Small intestine (tissue), 16 donors: ENCODE measurements around the gene BDKRB2. TPM values are rescaled to one million over a fixed set of nuclear protein-coding genes. Genes with fewer than 3 reads are reported as not detected.
A peak's percentile ranks its signal among the peaks of the same experiment; 100 is the strongest.

ENCODE experiments used
- DNase-seq, 2 donors: peaks; one replicate each; pipeline versions ENCODE4 v3.0.0 to v3.0.0-alpha.2; 2013
- FAIRE-seq: peaks from 2 replicates; lab custom pipeline; 2012; peaks lifted over from hg19 to GRCh38; lab: Jason Lieb, UNC
- H3K27ac ChIP-seq, 3 donors: one replicate each; pipeline ENCODE4 v1.5.1; 2013; ENCODE audit warnings: low read length in 2 of 3, mild to moderate bottlenecking in 2 of 3, control low read depth in 1 of 3, inconsistent platforms in 1 of 3, low read depth in 1 of 3, moderate library complexity in 1 of 3
- H3K27me3 ChIP-seq, 3 donors: one replicate each; pipeline ENCODE4 v1.6.1; 2013; ENCODE audit warnings: low read length in 3 of 3, inconsistent platforms in 1 of 3; ENCODE audit not compliant: control insufficient read depth in 3 of 3, insufficient read depth in 3 of 3
- H3K36me3 ChIP-seq, 3 donors: one replicate each; pipeline ENCODE4 v1.6.1; 2013; ENCODE audit warnings: low read length in 3 of 3, inconsistent platforms in 1 of 3, low read depth in 1 of 3, mild to moderate bottlenecking in 1 of 3, moderate library complexity in 1 of 3; ENCODE audit not compliant: control insufficient read depth in 3 of 3, insufficient read depth in 2 of 3
- H3K4me1 ChIP-seq, 3 donors: one replicate each; pipeline ENCODE4 v1.6.1; 2013; ENCODE audit warnings: low read length in 2 of 3, inconsistent platforms in 1 of 3, low read depth in 1 of 3, mild to moderate bottlenecking in 1 of 3, moderate library complexity in 1 of 3; ENCODE audit not compliant: control insufficient read depth in 3 of 3, insufficient read depth in 2 of 3
- H3K4me3 ChIP-seq, 3 donors: one replicate each; pipeline ENCODE4 v1.5.1; 2013; ENCODE audit warnings: low read length in 3 of 3, control low read depth in 1 of 3, inconsistent platforms in 1 of 3, low read depth in 1 of 3, mild to moderate bottlenecking in 1 of 3, moderate library complexity in 1 of 3
- H3K9me3 ChIP-seq, 2 donors: one replicate each; pipeline ENCODE4 v1.6.1; 2013; ENCODE audit warnings: low read depth in 1 of 2, low read length in 1 of 2; ENCODE audit not compliant: control insufficient read depth in 2 of 2, insufficient read depth in 1 of 2
- WGBS, 3 donors: extraction: QIAGEN DNeasy Blood & Tissue Kit; methylation state at CpG; one replicate each; pipeline ENCODE4 v1.1.7; 2013; 5-methylcytosine and 5-hydroxymethylcytosine counted together
- long read RNA-seq, 10 donors: transcript quantifications; one replicate each; lab custom pipeline, GENCODE V29; 2026
- polyA plus RNA-seq, 4 donors: library from polyadenylated mRNA; stranded (reverse) in 3 of 4; unstranded in 1 of 4; fragments of 200-250 nt in 3 of 4; fragments of 120-200 nt in 1 of 4; gene quantifications; one replicate each; pipeline versions ENCODE4 v1.2.1 to v1.2.3, GENCODE V29; 2013
- donor health status: healthy with polysubstance abuse.
- donor health status: control.
- donor health status: control.
- donor health status: Bipolar disorder and iron deficiency.
- donor health status: healthy.

The BDKRB2 gene
- polyA plus RNA-seq = 1 to 10 TPM; 1.3 to 8.2 (median 5.9) TPM
- long read RNA-seq, donor 1 = 0 reads
- long read RNA-seq, donor 2 = 0 reads
- long read RNA-seq, donor 3 = 0 reads
- long read RNA-seq, donor 4 = 0 reads
- long read RNA-seq, donor 5 = 0 reads
- long read RNA-seq, donor 6, full-length matches to known transcripts = 2 of 2 reads
- long read RNA-seq, donor 6, partial matches to known transcripts = 0 of 2 reads
- long read RNA-seq, donor 6, other reads (novel, unspliced or antisense) = 0 of 2 reads
- long read RNA-seq, donor 7 = 0 reads
- long read RNA-seq, donor 8 = 0 reads
- long read RNA-seq, donor 9 = 0 reads
- long read RNA-seq, donor 10, full-length matches to known transcripts = 2 of 2 reads
- long read RNA-seq, donor 10, partial matches to known transcripts = 0 of 2 reads
- long read RNA-seq, donor 10, other reads (novel, unspliced or antisense) = 0 of 2 reads

- peak within 1 kb of the TSS; percentile 52 to 57 (median 55) for H3K4me3 ChIP-seq
- peak; percentile 89 to 94 for DNase-seq
- no peak for FAIRE-seq
- peaks cover 0 to 6% (median 0%) of the 10 kb centered on the region in 3 donors for H3K36me3 ChIP-seq
- peak within 1 kb of the TSS; percentile 73 to 85 (median 74) for H3K27ac ChIP-seq
- peaks cover 3 to 56% (median 4%) of the 10 kb centered on the region in 3 donors for H3K4me1 ChIP-seq
- WGBS, 3 donors = 3 to 9% (median 4%) methylated on average over 38 to 41 of the region's 41 CpGs
- no peaks in the 10 kb centered on the region for H3K27me3 ChIP-seq
- H3K9me3 ChIP-seq = no peaks in the 10 kb centered on the region
Measured at GRCh38 chr14:96204151-96205058, at the start of gene BDKRB2. Gene BDKRB2, plus strand, starts transcription at chr14:96204839. Its CDS starts 32,269 bp downstream, at chr14:96237108.

DNA sequence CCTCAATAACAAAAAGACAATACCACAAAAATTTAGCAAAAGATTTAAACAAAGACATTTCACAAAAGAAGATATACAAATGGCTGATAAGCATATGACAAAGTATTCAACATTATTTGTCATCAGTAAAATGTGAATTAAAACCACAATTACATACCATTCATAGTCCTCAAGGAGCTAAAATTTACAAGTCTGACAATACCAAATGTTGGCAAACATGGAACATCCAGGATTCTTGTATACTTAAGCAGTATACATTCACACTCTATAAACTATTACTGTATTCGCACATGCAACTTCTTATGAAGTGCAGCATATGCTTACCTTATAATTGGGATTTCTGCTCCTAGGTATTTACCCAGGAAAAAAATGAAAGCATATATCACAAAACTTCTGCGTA lies 49.7 kb upstream of the BDKRB2 start:
- Histone ChIP-seq H3K36me3 (no peaks in the 10 kb centered on the region), H3K27ac (no peak overlapping the region), H3K4me3 (no peak overlapping the region), H3K9me3 (no peaks in the 10 kb centered on the region), H3K27me3 (no peaks in the 10 kb centered on the region), H3K4me1 (peaks cover 0 to 3% (median 2%) of the 10 kb centered on the region in 3 donors)
- 96 to 100% (median 99%) methylated on average over 2 of the region's 2 CpGs for WGBS, 3 donors
- no peak for DNase-seq
- FAIRE-seq = no peak

DNA sequence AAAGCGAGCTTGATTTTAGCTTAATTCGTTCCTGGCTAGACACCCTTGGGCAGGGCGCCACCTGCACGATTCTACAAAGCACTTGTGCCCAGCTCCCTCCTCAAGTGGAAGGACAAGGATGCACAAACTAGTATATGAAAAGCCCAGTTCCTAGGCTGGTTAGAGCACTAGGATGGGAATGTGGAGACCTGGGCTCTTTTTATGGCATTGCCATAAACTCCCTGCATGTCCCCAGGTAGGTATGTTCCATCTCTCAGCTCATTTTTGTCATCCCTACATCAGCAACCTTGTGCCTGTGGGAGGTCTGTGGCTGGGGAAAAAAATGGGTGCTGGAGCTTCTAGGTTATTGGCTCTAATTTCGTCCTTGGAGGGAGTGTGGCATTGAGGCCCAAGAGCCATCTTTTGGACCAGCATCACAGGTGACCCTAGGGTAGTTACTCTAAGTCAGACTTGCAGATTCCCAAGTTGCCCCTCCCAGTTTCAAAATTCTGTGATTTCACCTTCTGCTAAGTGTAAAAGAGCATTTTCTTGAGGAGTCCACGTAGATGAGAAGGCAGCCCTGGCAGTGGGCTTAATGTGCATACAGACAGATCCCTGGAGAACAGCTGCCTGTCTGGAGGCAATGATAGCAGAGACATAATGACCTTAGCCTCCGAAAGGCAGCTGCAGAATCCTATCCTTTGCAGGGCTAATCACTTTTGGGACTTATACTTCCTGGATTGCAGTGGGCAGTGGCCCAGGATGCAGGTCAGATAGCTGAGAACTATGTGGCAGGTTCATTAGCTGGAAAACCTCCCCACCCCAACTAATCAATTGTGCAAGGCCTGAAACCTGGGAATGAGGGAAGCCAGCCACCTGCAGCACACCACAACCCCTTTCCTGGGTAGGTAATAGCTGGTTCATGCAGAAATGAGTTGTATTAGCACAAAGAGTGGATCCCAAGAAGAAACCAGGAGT lies 47.6 kb upstream of the BDKRB2 start:
- Histone ChIP-seq H3K4me3 (no peak overlapping the region), H3K27me3 (no peaks in the 10 kb centered on the region), H3K27ac (no peak overlapping the region), H3K9me3 (no peaks in the 10 kb centered on the region), H3K36me3 (no peaks in the 10 kb centered on the region), H3K4me1 (peaks cover 2 to 18% (median 2%) of the 10 kb centered on the region in 3 donors)
- FAIRE-seq (no peak), DNase-seq (peak in 1 of 2 donors; percentile 34)
- 55 to 70% (median 68%) methylated on average over 7 of the region's 7 CpGs for whole genome bisulfite sequencing, 3 donors

GRCh38 chr14:96158735-96159134 lies 45.9 kb upstream of the BDKRB2 start:
- FAIRE-seq = no peak
- Histone ChIP-seq H3K4me3 (no peak overlapping the region), H3K36me3 (no peaks in the 10 kb centered on the region), H3K4me1 (peaks cover 2 to 18% (median 2%) of the 10 kb centered on the region in 3 donors), H3K9me3 (no peaks in the 10 kb centered on the region), H3K27ac (no peak overlapping the region), H3K27me3 (no peaks in the 10 kb centered on the region)
- 71 to 89% (median 86%) methylated on average over 7 of the region's 7 CpGs for WGBS, 3 donors
- no peak for DNase-seq

- Histone ChIP-seq H3K4me1 (peaks cover 2 to 18% (median 2%) of the 10 kb centered on the region in 3 donors), H3K4me3 (no peak overlapping the region), H3K27ac (peak overlapping the region in 2 of 3 donors; percentile 38 to 42), H3K36me3 (no peaks in the 10 kb centered on the region), H3K27me3 (no peaks in the 10 kb centered on the region), H3K9me3 (no peaks in the 10 kb centered on the region)
- peak in 1 of 2 donors; percentile 42 for DNase-seq
- 75 to 86% (median 83%) methylated on average over 8 of the region's 8 CpGs for WGBS, 3 donors
- FAIRE-seq = no peak
Measured at GRCh38 chr14:96160076-96160912, 44.3 kb upstream of the BDKRB2 start.

- DNase-seq (no peak), FAIRE-seq (no peak)
- Histone ChIP-seq H3K27ac (peak overlapping the region in 2 of 3 donors; percentile 31 to 42), H3K4me3 (no peak overlapping the region), H3K36me3 (no peaks in the 10 kb centered on the region), H3K9me3 (no peaks in the 10 kb centered on the region), H3K27me3 (no peaks in the 10 kb centered on the region), H3K4me1 (peaks cover 2 to 19% (median 6%) of the 10 kb centered on the region in 3 donors)
- 94 to 95% (median 94%) methylated on average over 4 of the region's 4 CpGs for WGBS, 3 donors
Measured at GRCh38 chr14:96160913-96161310, 43.7 kb upstream of the BDKRB2 start.

- H3K9me3 ChIP-seq = no peaks in the 10 kb centered on the region
- H3K36me3 ChIP-seq = no peaks in the 10 kb centered on the region
- peak in 1 of 2 donors; percentile 72 for DNase-seq
- FAIRE-seq = no peak
- no peak overlapping the region for H3K4me3 ChIP-seq
- peaks cover 2 to 26% (median 6%) of the 10 kb centered on the region in 3 donors for H3K4me1 ChIP-seq
- H3K27ac ChIP-seq = peak overlapping the region in 1 of 3 donors; percentile 15
- H3K27me3 ChIP-seq = no peaks in the 10 kb centered on the region
- 47 to 78% (median 72%) methylated on average over 2 of the region's 2 CpGs for WGBS, 3 donors
Measured at GRCh38 chr14:96161636-96162035, 43.0 kb upstream of the BDKRB2 start.
